ENCODE results near the gene DLGAP1.

The DLGAP1 gene

DNA sequence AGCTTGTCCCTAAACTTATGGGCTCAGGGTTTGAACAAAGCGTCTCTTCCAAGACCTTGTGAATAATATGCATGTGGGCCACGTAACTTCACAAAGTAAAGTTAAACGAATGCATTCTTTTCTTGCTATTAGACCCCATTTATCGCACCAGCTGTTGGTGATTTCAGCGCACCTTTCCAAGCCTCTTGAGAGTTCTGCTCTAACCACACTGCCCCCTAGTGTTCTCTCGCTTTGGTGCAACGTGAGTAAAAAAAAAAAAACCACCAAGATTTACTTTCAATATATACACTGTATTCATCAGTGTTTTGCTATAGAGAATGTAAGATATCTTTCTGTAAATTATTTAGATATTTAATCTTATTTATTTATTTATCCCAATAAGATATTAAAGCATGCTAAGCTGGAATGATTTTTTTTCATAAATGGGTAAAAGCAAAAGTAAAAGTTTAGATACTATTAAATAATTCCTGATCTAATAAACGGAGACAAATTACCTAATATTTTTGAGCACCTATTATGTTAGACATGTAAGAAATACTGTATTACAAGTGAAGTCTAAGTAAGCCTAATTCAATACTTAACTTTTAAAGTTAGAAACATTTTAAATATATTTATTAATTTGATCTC lies 459.5 kb downstream of the DLGAP1 start:
- Mint-ChIP-seq H3K4me3 (no peak overlapping the region), H3K36me3 (no peaks in the 10 kb centered on the region), H3K4me1 (no peaks in the 10 kb centered on the region), H3K9me3 (no peaks in the 10 kb centered on the region), H3K27ac (no peak overlapping the region), H3K27me3 (peaks cover 4% of the 10 kb centered on the region in 2 donors)
- peak; percentile 59 to 60 for ATAC-seq (replicated peaks)
- DNase-seq: peak; percentile 26

DNA sequence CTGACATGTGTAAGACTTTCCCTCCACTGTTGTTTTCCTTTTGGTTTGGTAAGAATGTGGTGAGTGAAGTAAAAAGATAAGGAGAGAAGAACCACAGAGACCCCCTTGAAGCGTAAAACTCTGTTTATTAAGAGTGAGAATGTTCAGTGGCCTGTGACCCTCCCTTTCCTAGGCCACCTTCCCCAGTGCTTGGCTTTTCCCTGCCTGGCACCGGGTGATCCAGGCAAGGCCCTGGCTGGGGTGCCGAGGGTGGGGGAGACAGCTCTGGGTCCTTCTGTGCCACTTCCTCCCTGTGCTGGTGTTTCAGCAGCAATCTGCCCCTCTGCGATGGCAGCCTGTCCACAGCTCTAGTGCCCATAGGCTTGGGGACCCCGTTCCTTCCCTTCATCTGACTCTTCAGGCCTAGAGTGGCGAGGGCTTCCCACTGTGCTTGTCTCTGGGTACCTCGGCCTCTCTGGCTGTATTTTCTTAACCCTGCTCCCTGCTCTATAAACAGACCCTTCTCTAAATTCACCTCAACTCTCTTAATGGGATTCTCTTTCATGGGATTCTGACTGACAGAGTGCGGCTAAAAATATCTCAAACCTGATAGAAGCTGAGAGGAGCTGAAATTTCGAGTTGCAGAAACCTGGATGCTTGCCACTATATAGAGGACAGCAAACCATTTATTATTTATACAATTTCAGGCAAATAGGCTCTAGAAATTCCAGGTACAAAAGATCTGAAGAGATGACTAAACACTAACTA lies 461.0 kb downstream of the DLGAP1 start:
- H3K4me3 Mint-ChIP-seq: no peak overlapping the region
- no peak for DNase-seq
- peaks cover 0 to 4% of the 10 kb centered on the region in 2 donors for H3K27me3 Mint-ChIP-seq
- ATAC-seq (replicated peaks): no peak
- H3K9me3 Mint-ChIP-seq: peaks cover 0 to 1% of the 10 kb centered on the region in 2 donors
- no peaks in the 10 kb centered on the region for H3K36me3 Mint-ChIP-seq
- H3K4me1 Mint-ChIP-seq: no peaks in the 10 kb centered on the region
- no peak overlapping the region for H3K27ac Mint-ChIP-seq

DNA sequence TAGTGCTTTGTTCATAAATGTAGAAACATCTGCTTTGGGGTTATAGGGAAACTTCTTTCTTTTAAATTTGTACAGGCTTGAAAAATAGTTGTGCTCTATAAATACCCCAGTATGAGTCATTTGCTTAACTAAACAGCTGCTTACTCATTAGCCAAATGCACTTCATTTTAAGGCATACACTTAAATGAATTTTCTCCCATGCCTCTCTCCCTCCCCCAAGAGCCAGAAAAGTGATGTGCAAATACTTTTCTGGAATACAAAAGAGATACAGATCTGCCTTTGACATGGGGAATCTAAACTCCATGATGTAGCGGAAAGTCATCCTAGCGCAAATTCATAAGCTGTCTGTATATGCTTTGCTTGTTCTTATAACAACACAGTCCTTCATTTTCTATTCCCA lies 469.4 kb downstream of the DLGAP1 start:
- ATAC-seq (replicated peaks): no peak
- Mint-ChIP-seq H3K36me3 (no peaks in the 10 kb centered on the region), H3K27ac (no peak overlapping the region), H3K4me1 (peaks cover 3 to 5% of the 10 kb centered on the region in 2 donors), H3K9me3 (peaks cover 0 to 1% of the 10 kb centered on the region in 2 donors), H3K4me3 (no peak overlapping the region), H3K27me3 (no peaks in the 10 kb centered on the region)
- no peak for DNase-seq

DNA sequence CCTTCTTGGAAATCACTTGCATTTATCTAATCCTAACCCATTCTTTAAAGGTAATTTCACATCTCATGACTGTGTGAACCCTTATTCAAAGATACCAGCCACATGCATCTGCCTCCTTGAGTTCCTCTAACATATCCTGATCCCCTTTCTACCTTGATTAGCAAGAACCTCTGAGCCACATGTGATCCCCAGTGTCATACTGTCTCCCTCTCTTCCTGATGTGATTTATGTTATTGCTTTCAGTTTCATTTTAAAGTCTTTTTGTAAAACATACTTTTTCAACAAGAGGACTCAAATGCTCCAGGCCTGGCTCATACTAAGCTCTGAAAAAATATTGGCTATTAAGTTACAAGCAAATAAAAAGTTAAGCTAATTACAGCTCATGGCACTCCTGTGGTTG lies 470.1 kb downstream of the DLGAP1 start:
- H3K4me1 Mint-ChIP-seq: peaks cover 3 to 5% of the 10 kb centered on the region in 2 donors
- ATAC-seq (replicated peaks): no peak
- peaks cover 1 to 2% of the 10 kb centered on the region in 2 donors for H3K9me3 Mint-ChIP-seq
- H3K27me3 Mint-ChIP-seq: no peaks in the 10 kb centered on the region
- no peak overlapping the region for H3K27ac Mint-ChIP-seq
- no peak overlapping the region for H3K4me3 Mint-ChIP-seq
- no peaks in the 10 kb centered on the region for H3K36me3 Mint-ChIP-seq
- DNase-seq: no peak

DNA sequence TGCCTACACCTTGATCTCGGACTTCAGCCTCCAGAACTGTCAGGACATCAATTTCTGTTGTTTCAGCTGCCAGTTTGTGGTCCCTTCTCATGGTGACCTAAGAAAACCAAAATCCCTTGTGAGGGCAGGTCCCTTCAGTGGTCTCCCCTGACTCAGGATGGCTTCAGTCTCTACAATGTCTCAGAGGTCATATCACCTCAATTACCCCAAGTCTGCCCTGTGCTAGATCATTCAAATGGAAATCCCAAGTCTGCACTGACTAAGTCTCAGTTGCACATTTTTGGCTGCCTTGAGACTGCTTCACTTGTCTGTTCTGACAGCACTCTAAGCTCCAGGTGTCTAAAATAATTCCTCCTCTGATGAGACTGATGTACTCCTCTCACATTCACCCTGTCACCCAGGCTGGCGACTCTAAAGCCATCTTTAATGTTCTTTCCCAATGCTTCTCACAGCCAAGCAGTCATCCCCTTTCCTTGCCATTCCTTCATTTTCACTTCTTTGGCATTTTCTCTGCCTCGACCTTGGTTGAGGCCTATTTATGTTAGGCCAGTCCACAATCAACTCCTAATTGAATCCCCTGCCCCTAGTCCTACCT lies 470.8 kb downstream of the DLGAP1 start:
- peaks cover 3 to 5% of the 10 kb centered on the region in 2 donors for H3K4me1 Mint-ChIP-seq
- no peaks in the 10 kb centered on the region for H3K27me3 Mint-ChIP-seq
- DNase-seq (no peak), ATAC-seq (replicated peaks) (no peak)
- H3K4me3 Mint-ChIP-seq: no peak overlapping the region
- no peak overlapping the region for H3K27ac Mint-ChIP-seq
- H3K9me3 Mint-ChIP-seq: peaks cover 3 to 5% of the 10 kb centered on the region in 2 donors
- H3K36me3 Mint-ChIP-seq: no peaks in the 10 kb centered on the region

DNA sequence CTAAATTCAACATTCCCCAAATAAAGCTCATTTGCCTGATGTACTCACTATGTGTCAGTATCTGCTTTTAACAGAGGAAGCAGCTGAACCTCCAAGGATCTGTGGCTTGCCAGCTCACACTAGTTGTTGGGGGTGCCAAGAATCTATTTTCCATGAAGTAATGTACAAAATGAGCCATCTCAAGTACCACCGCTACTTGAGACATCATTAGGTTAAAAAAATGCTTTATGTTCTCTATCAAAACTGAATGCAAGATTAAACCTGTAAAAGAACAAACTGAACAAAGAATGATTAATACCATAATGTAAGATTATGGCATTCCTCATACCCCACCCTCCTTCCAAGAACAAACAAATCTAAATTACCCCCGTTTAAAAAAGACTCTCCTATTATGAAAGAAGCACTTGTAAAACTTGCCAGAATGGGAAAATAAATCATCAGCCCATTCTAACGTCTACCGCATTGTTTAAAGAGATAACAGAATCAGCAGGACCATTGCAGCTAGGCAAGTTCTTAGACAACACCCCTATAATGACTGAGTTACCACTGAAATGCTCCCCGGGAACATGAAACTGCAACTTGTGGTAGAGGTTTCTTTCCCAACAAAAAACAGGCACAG lies 471.6 kb downstream of the DLGAP1 start:
- Mint-ChIP-seq H3K4me1 (peaks cover 3 to 5% of the 10 kb centered on the region in 2 donors), H3K27me3 (no peaks in the 10 kb centered on the region), H3K9me3 (peaks cover 7 to 11% of the 10 kb centered on the region in 2 donors), H3K4me3 (no peak overlapping the region), H3K36me3 (no peaks in the 10 kb centered on the region), H3K27ac (no peak overlapping the region)
- DNase-seq: no peak
- ATAC-seq (replicated peaks): no peak

DNA sequence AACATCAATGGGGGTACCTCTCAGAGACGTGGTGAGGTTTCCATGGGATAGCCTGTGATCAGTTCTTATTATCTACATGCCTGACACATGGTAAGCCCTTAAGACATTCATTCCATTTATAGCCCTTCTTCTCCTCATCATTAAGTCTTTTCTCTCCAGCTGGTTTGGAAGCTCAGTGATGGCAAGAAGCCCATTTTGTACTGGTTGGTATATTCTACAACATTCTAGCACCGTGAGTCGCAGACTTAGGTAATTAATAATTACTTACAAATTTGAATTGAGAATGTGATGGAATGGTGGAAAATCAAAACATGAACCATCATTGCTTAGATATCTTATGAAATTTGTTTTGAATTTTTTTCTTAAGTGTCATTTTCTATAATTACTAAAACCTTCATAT lies 472.6 kb downstream of the DLGAP1 start:
- Mint-ChIP-seq H3K36me3 (no peaks in the 10 kb centered on the region), H3K4me3 (no peak overlapping the region), H3K4me1 (peaks cover 3 to 5% of the 10 kb centered on the region in 2 donors), H3K9me3 (peaks cover 12 to 14% of the 10 kb centered on the region in 2 donors), H3K27ac (no peak overlapping the region), H3K27me3 (no peaks in the 10 kb centered on the region)
- ATAC-seq (replicated peaks): no peak
- no peak for DNase-seq

DNA sequence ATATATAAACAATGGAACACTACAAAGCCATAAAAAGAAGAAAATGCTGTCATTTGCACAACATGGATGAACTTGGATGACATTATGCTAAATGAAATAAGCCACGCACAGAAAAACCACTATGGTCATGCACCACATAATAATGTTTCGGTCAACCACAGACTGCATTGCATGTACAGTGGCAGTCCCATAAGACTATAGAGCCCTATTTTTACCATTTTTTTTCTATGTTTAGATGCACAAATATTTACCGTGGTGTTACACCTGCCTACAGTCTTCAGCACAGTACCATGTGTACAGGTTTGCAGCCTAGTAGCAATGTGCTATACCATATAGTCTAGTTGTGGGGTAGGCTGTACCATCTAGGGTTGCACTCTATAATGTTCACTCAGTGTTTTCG lies 476.1 kb downstream of the DLGAP1 start:
- Mint-ChIP-seq H3K9me3 (peaks cover 13 to 14% of the 10 kb centered on the region in 2 donors), H3K4me1 (no peaks in the 10 kb centered on the region), H3K27me3 (no peaks in the 10 kb centered on the region), H3K27ac (no peak overlapping the region), H3K36me3 (no peaks in the 10 kb centered on the region), H3K4me3 (no peak overlapping the region)
- no peak for DNase-seq
- no peak for ATAC-seq (replicated peaks)

DNA sequence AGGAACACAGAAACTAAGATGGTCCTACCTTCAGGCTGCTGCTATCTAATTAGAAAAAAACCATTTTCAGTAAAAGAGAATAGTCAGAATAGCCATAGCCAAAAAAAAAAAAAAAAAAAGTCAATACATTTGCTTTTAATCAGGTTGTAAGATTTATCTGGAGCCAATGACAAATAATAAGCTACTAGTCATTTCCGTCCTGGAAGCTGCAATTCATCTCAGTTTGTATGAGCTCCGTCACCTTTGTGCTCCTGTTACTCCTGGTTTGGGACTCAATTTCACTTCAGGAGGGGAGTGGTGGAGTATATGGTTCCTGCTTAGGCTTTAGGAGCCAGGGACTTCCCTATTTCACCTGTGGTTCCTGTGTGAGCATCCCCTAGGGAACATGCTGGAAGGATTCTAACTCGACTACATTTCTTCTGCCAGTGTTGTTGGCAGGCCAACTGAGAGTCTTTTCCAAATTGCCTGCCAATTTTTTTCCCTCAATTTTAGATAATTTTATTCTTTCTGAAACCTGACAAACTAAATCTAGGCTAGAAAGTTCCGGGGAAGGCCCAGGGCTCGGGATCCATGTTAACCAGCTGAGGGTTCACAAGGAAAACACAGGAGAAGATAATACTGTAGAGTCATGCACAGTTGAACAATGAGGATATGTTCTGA lies 481.8 kb downstream of the DLGAP1 start:
- ATAC-seq (replicated peaks) (no peak), DNase-seq (no peak)
- Mint-ChIP-seq H3K4me3 (no peak overlapping the region), H3K27ac (no peak overlapping the region), H3K9me3 (peaks cover 1 to 5% of the 10 kb centered on the region in 2 donors), H3K4me1 (no peaks in the 10 kb centered on the region), H3K36me3 (no peaks in the 10 kb centered on the region), H3K27me3 (no peaks in the 10 kb centered on the region)

DNA sequence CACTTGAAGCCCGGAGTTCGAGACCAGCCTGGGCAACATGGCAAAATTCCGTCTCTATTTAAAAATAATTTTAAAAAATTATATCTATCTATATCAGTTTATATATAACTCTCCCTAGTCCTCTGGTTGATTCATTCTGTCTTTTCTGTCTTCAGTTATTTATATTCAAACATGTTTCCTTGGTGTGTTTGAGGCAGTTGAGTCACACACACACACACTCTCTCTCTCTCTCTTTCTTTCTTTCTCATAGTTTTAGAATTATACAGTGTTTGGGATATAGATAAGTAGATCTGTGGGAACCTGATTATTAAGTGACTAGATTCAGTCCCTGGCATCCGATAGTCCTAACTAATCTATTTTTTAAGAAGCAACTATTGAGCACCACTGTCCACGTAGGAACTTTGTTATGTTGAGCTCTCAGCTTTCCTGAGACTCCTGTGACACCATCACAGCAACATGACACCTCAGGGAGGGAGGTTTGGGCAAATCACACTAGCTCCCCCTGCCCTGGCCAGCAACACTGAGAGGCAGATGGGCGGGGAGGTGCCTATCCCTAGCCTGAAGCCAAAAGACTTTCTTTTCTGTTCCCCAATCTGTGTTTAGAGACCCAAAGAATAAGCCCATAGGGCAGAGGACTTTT lies 482.7 kb downstream of the DLGAP1 start:
- H3K27ac Mint-ChIP-seq: no peak overlapping the region
- peaks cover 0 to 2% of the 10 kb centered on the region in 2 donors for H3K9me3 Mint-ChIP-seq
- no peak for ATAC-seq (replicated peaks)
- no peak for DNase-seq
- no peaks in the 10 kb centered on the region for H3K36me3 Mint-ChIP-seq
- H3K27me3 Mint-ChIP-seq: no peaks in the 10 kb centered on the region
- H3K4me3 Mint-ChIP-seq: no peak overlapping the region
- H3K4me1 Mint-ChIP-seq: no peaks in the 10 kb centered on the region

DNA sequence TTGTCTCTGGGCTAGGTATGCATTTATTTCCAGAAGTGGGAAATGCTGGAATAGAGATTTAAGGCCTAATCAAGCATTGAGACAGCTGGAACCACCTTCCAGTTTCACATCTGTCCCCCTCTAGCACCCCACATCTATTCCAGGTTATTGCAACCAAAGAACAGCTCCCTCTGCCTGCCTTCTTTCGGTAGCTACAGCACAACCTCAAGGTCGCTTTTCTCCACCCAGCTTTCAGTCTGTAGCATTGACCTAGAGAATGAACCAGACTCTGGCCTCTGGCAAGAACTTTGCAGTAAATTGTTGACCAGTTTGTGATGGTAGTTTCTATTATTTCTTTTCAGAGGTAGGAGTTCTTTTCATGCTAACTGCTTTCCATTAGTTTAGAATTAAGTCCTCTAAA lies 484.2 kb downstream of the DLGAP1 start:
- no peaks in the 10 kb centered on the region for H3K36me3 Mint-ChIP-seq
- ATAC-seq (replicated peaks): no peak

DNA sequence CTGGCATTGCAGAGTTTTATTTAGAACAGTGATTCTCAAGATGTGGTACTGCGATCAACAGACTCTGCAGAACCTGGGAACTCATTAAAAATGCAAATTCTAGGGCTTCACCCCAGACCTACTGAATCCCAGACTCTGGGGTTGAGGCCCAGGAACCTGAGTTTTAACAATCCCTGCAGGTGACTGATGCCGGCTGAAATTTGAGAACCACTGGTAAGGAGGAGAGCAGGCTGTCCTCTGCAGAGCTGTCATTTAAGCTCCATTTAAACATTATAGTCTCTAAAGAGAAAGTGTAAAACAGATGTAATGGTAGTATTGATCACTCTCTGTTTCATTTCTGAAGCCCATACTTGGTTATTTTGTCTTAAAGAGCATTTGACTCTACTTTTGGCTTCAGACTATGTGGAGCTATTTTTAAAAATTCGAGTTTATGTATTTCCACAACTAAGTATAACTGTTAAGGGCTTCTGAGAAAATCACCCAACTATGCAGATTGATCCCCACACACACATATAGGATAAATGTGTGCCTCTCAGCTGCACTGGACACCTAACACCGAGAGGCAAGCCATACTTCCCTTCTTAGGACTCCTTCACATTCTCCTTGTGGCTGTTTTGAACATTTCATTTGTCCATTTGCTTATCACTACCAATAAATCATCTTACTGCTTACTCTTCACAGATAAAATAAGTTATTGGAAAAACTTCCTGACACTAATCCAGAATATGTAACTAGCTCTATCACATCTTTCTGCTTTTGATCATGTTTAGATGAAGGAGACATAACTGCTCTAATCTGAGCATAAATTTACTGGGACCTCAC lies 487.5 kb downstream of the DLGAP1 start:
- no peaks in the 10 kb centered on the region for H3K4me1 Mint-ChIP-seq
- peaks cover 5 to 8% of the 10 kb centered on the region in 2 donors for H3K27me3 Mint-ChIP-seq
- DNase-seq: no peak
- H3K36me3 Mint-ChIP-seq: no peaks in the 10 kb centered on the region
- no peak overlapping the region for H3K27ac Mint-ChIP-seq
- no peaks in the 10 kb centered on the region for H3K9me3 Mint-ChIP-seq
- no peak for ATAC-seq (replicated peaks)
- H3K4me3 Mint-ChIP-seq: no peak overlapping the region

More for the DNA sequence above, 484.2 kb downstream of the DLGAP1 start:
- Mint-ChIP-seq H3K4me3 (no peak overlapping the region), H3K27me3 (peaks cover 0 to 5% of the 10 kb centered on the region in 2 donors), H3K27ac (no peak overlapping the region), H3K9me3 (no peaks in the 10 kb centered on the region), H3K4me1 (no peaks in the 10 kb centered on the region)
- DNase-seq: no peak

DNA sequence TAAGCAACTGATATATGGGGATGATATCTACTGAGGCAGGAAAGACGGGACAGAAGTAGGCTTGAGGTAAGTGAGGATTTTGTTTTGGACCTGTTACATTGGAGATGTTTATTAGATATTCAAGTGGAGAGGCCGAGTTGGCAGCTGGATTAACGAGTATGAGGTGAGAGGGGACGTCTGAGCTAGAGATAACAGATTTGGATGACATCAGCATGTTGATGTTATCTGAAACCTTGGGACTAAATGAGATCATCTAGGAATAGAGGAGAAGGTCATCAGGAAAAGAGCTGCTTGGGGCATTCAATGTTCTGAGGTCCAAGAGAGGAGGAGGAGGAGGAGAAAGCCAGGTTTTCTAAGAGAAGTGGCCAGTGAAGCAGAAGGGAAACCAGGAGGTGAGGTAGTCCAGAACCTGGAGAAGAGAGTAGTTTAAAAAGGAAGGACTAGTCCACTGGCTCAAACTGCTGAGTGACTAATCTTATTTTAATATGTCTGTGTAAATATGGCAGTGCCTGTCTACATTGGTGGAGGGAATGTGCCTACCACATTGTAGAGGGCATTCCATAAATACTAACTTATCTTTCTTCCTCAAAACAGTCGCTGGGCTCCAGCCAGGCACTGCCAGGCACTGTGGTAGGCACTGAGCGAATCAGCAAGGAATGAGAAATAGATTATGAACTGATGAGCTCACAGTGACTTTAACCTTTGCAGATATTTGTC lies 488.3 kb downstream of the DLGAP1 start:
- DNase-seq (no peak), ATAC-seq (replicated peaks) (no peak)
- Mint-ChIP-seq H3K4me3 (no peak overlapping the region), H3K4me1 (no peaks in the 10 kb centered on the region), H3K27ac (no peak overlapping the region), H3K9me3 (no peaks in the 10 kb centered on the region), H3K27me3 (peaks cover 6 to 8% of the 10 kb centered on the region in 2 donors), H3K36me3 (no peaks in the 10 kb centered on the region)

Measured in stimulated activated naive B cell treated with anti-CD40 and anti-IgM and Interleukin-4, amounts not matched to agents 10 μg/mL and 1 μg/mL and 100 μg/mL, for 72 hours (primary cell).